ENCODE measurements around the gene MYH4.

MYH4 gene

GRCh38 chr17:10469459-10469858 lies at the start of gene MYH4:
MYH4 (minus strand) TSS chr17:10469559; CDS start chr17:10466745, 2,814 bp downstream.
- no peaks in the 10 kb centered on the region for H3K36me3 Mint-ChIP-seq (ENCODE audit: insufficient read depth)
- H3K4me1 Mint-ChIP-seq: no peaks in the 10 kb centered on the region
- no peaks in the 10 kb centered on the region for H3K9me3 Mint-ChIP-seq
- DNase-seq (ENCODE audit: low spot score in 2 of 2): no peak
- H3K27me3 Mint-ChIP-seq: peaks cover 25% of the 10 kb centered on the region
- H3K27ac Mint-ChIP-seq (ENCODE audit: low read depth): no peak within 1 kb of the TSS
- no peak for ATAC-seq (replicated peaks; ENCODE audit: extremely low read depth, poor library complexity, severe bottlenecking)
- no peak within 1 kb of the TSS for H3K4me3 Mint-ChIP-seq

GRCh38 chr17:10518271-10519037 lies 49.1 kb upstream of the MYH4 start, which contains the start of gene MYH1:
MYH1 (minus strand) TSS chr17:10518542; CDS start chr17:10516642, 1,900 bp downstream.
- ATAC-seq (replicated peaks; ENCODE audit: extremely low read depth, poor library complexity, severe bottlenecking): no peak
- Mint-ChIP-seq H3K4me3 (no peak within 1 kb of the TSS), H3K27ac (ENCODE audit: low read depth) (no peak within 1 kb of the TSS), H3K27me3 (peaks cover 38% of the 10 kb centered on the region), H3K4me1 (no peaks in the 10 kb centered on the region), H3K9me3 (no peaks in the 10 kb centered on the region), H3K36me3 (ENCODE audit: insufficient read depth) (no peaks in the 10 kb centered on the region)
- DNase-seq (ENCODE audit: low spot score in 2 of 2): no peak

GRCh38 chr17:10516638-10517037 lies 47.3 kb upstream of the MYH4 start:
- DNase-seq (ENCODE audit: low spot score in 2 of 2) (no peak), ATAC-seq (replicated peaks; ENCODE audit: extremely low read depth, poor library complexity, severe bottlenecking) (no peak)
- Mint-ChIP-seq H3K4me1 (no peaks in the 10 kb centered on the region), H3K9me3 (no peaks in the 10 kb centered on the region), H3K36me3 (ENCODE audit: insufficient read depth) (no peaks in the 10 kb centered on the region), H3K27me3 (peaks cover 45% of the 10 kb centered on the region), H3K27ac (ENCODE audit: low read depth) (no peak overlapping the region), H3K4me3 (no peak overlapping the region)

GRCh38 chr17:10516065-10516464 lies 46.7 kb upstream of the MYH4 start:
- H3K9me3 Mint-ChIP-seq: no peaks in the 10 kb centered on the region
- no peaks in the 10 kb centered on the region for H3K36me3 Mint-ChIP-seq (ENCODE audit: insufficient read depth)
- H3K27me3 Mint-ChIP-seq: peaks cover 51% of the 10 kb centered on the region
- H3K4me1 Mint-ChIP-seq: no peaks in the 10 kb centered on the region
- ATAC-seq (replicated peaks; ENCODE audit: extremely low read depth, poor library complexity, severe bottlenecking): no peak
- no peak overlapping the region for H3K4me3 Mint-ChIP-seq
- DNase-seq (ENCODE audit: low spot score in 2 of 2): no peak
- H3K27ac Mint-ChIP-seq (ENCODE audit: low read depth): no peak overlapping the region

- H3K36me3 Mint-ChIP-seq (ENCODE audit: insufficient read depth): no peaks in the 10 kb centered on the region
- DNase-seq (ENCODE audit: low spot score in 2 of 2) (no peak), ATAC-seq (replicated peaks; ENCODE audit: extremely low read depth, poor library complexity, severe bottlenecking) (no peak)
- H3K27ac Mint-ChIP-seq (ENCODE audit: low read depth): no peak overlapping the region
- H3K4me3 Mint-ChIP-seq: no peak overlapping the region
- H3K4me1 Mint-ChIP-seq: no peaks in the 10 kb centered on the region
- H3K9me3 Mint-ChIP-seq: no peaks in the 10 kb centered on the region
- H3K27me3 Mint-ChIP-seq: peaks cover 34% of the 10 kb centered on the region
Measured at GRCh38 chr17:10513299-10514067, 44.1 kb upstream of the MYH4 start.

DNA sequence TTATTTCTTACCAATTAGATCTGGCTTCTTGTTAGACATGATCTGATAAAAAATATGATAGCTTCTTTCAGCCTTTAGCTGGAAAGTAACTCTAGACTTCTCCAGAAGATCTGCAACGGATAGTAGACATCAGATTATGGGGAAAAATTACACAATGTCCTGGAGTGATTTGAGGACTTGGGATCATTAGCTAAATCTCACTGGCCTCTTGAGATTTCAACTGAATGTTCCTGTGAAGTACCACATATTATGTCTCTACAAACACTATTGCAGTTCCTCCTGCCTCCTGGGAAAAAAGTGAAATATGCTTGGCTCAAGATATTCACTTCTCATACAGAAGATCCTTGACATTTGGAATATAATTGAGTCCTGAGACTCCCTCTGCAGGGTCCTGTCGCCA lies 43.5 kb upstream of the MYH4 start:
- no peak for ATAC-seq (replicated peaks; ENCODE audit: extremely low read depth, poor library complexity, severe bottlenecking)
- no peaks in the 10 kb centered on the region for H3K4me1 Mint-ChIP-seq

DNA sequence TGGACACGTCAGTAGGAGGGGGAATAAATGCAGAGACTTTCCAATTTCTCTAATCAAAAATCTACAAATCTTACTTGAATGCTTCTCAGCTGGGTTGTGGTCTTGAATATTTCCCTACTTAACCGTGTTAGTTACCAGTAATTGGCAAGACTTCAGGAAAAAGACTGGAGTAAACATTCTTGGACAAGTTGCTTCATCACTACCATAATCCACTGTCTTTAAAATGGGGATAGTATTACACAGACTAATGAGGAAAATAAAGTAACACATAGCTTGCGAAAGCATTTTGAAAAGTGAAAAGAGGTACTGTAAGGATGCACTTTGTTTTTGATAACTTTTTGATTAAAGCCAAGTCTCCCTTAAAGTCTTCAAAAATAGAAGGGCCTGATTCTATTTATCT lies 30.6 kb upstream of the MYH4 start:
- no peak overlapping the region for H3K4me3 Mint-ChIP-seq
- H3K27me3 Mint-ChIP-seq: peaks cover 70% of the 10 kb centered on the region
- peaks cover 4% of the 10 kb centered on the region for H3K9me3 Mint-ChIP-seq
- no peak overlapping the region for H3K27ac Mint-ChIP-seq (ENCODE audit: low read depth)
- H3K4me1 Mint-ChIP-seq: no peaks in the 10 kb centered on the region
- DNase-seq (ENCODE audit: low spot score in 2 of 2) (no peak), ATAC-seq (replicated peaks; ENCODE audit: extremely low read depth, poor library complexity, severe bottlenecking) (no peak)
- H3K36me3 Mint-ChIP-seq (ENCODE audit: insufficient read depth): no peaks in the 10 kb centered on the region

More for the DNA sequence above, 43.5 kb upstream of the MYH4 start:
- Mint-ChIP-seq H3K27me3 (peaks cover 40% of the 10 kb centered on the region), H3K9me3 (no peaks in the 10 kb centered on the region), H3K4me3 (no peak overlapping the region), H3K27ac (ENCODE audit: low read depth) (no peak overlapping the region), H3K36me3 (ENCODE audit: insufficient read depth) (no peaks in the 10 kb centered on the region)
- DNase-seq (ENCODE audit: low spot score in 2 of 2): no peak

DNA sequence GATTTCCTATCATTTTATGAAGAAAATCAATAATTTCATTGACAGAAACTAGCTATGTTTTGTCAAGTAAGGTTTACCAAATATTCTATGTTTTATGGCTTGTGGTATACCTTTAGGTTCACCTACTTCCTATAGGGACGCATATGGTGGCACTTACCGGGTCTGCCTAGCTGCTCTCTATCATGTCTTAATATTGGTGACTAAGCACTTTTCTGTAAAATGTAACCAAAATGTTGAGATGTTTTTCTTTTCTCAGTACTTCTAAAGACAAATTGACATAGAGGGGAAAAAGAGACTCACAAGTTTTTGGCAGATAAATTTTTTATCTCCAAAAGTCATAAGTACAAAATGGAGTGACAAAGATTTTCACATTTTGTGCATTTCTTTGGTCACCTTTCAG lies 22.6 kb upstream of the MYH4 start:
- Mint-ChIP-seq H3K27ac (ENCODE audit: low read depth) (no peak overlapping the region), H3K9me3 (peaks cover 30% of the 10 kb centered on the region), H3K36me3 (ENCODE audit: insufficient read depth) (no peaks in the 10 kb centered on the region), H3K27me3 (peaks cover 38% of the 10 kb centered on the region), H3K4me3 (no peak overlapping the region), H3K4me1 (no peaks in the 10 kb centered on the region)
- no peak for DNase-seq (ENCODE audit: low spot score in 2 of 2)
- ATAC-seq (replicated peaks; ENCODE audit: extremely low read depth, poor library complexity, severe bottlenecking): no peak

GRCh38 chr17:10482252-10482651 lies 12.9 kb upstream of the MYH4 start:
- DNase-seq (ENCODE audit: low spot score in 2 of 2) (no peak), ATAC-seq (replicated peaks; ENCODE audit: extremely low read depth, poor library complexity, severe bottlenecking) (no peak)
- Mint-ChIP-seq H3K27ac (ENCODE audit: low read depth) (no peak overlapping the region), H3K36me3 (ENCODE audit: insufficient read depth) (no peaks in the 10 kb centered on the region), H3K4me3 (no peak overlapping the region), H3K27me3 (peaks cover 10% of the 10 kb centered on the region), H3K4me1 (no peaks in the 10 kb centered on the region), H3K9me3 (peaks cover 21% of the 10 kb centered on the region)

DNA sequence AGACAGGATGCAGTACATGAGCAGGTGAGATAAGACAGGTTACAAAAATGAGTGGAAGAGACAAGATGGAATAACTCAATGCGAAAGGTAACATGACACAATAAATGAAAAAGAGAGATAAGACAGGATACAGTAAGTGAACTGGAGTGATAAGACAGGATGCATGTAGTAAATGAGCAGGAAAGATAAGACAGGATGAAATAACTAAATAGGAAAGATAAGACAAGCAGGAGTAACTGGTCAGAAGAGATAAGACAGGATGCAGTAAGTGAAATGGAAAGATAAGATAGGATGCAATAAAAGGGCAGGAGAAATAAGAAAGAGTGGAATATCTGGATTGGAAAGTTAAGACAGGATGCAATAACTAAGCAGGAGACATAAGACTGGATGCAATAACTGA lies 8.3 kb upstream of the MYH4 start:
- ATAC-seq (replicated peaks; ENCODE audit: extremely low read depth, poor library complexity, severe bottlenecking): no peak
- Mint-ChIP-seq H3K27ac (ENCODE audit: low read depth) (no peak overlapping the region), H3K27me3 (no peaks in the 10 kb centered on the region), H3K4me3 (no peak overlapping the region), H3K36me3 (ENCODE audit: insufficient read depth) (no peaks in the 10 kb centered on the region), H3K9me3 (peaks cover 3% of the 10 kb centered on the region), H3K4me1 (no peaks in the 10 kb centered on the region)
- DNase-seq (ENCODE audit: low spot score in 2 of 2): no peak

GRCh38 chr17:10474536-10474935 lies 5.2 kb upstream of the MYH4 start:
- H3K36me3 Mint-ChIP-seq (ENCODE audit: insufficient read depth): no peaks in the 10 kb centered on the region
- no peak for DNase-seq (ENCODE audit: low spot score in 2 of 2)
- H3K27ac Mint-ChIP-seq (ENCODE audit: low read depth): no peak overlapping the region
- H3K9me3 Mint-ChIP-seq: no peaks in the 10 kb centered on the region
- ATAC-seq (replicated peaks; ENCODE audit: extremely low read depth, poor library complexity, severe bottlenecking): no peak
- H3K4me1 Mint-ChIP-seq: no peaks in the 10 kb centered on the region
- no peak overlapping the region for H3K4me3 Mint-ChIP-seq
- no peaks in the 10 kb centered on the region for H3K27me3 Mint-ChIP-seq

GRCh38 chr17:10471858-10472257 lies 2.5 kb upstream of the MYH4 start:
- ATAC-seq (replicated peaks; ENCODE audit: extremely low read depth, poor library complexity, severe bottlenecking) (no peak), DNase-seq (ENCODE audit: low spot score in 2 of 2) (no peak)
- Mint-ChIP-seq H3K4me1 (no peaks in the 10 kb centered on the region), H3K36me3 (ENCODE audit: insufficient read depth) (no peaks in the 10 kb centered on the region), H3K4me3 (no peak overlapping the region), H3K27ac (ENCODE audit: low read depth) (no peak overlapping the region), H3K9me3 (no peaks in the 10 kb centered on the region), H3K27me3 (peaks cover 11% of the 10 kb centered on the region)

GRCh38 chr17:10463402-10463801 lies 6.0 kb downstream of the MYH4 start:
- ATAC-seq (replicated peaks; ENCODE audit: extremely low read depth, poor library complexity, severe bottlenecking) (no peak), DNase-seq (ENCODE audit: low spot score in 2 of 2) (no peak)
- Mint-ChIP-seq H3K27me3 (peaks cover 68% of the 10 kb centered on the region), H3K9me3 (no peaks in the 10 kb centered on the region), H3K4me1 (no peaks in the 10 kb centered on the region), H3K4me3 (no peak overlapping the region), H3K27ac (ENCODE audit: low read depth) (no peak overlapping the region), H3K36me3 (ENCODE audit: insufficient read depth) (no peaks in the 10 kb centered on the region)

All from central memory CD8-positive, alpha-beta T cell (primary cell).